ENCODE results near the gene XRCC5. TPM values are rescaled to one million over a fixed set of nuclear protein-coding genes. Genes with fewer than 3 reads are reported as not detected.

The XRCC5 gene
- total and polyA plus RNA-seq, 2 donors (not counting 3 experiments of a cell fraction or from before 2014, with no cell fraction given): 267 to 319 TPM

GRCh38 chr2:216171011-216171410 lies 61.9 kb downstream of the XRCC5 start:
- dilution Hi-C loops (cut with MboI; ENCODE audit: extremely low pct_ligation_motif_present, low sequenced_read_pairs) (no loop called here), intact Hi-C loops (cut with micrococcal nuclease) (no loop called here)
- Histone ChIP-seq H3K27ac (ENCODE audit: insufficient read depth, low read depth, low read length) (no peak overlapping the region), H2AFZ (ENCODE audit: low read depth, low read length) (no peak overlapping the region), H3K9ac (replicated peaks; ENCODE audit: extremely low read depth, insufficient read depth, low read length) (no peak overlapping the region), H3K9me3 (replicated peaks; ENCODE audit: control insufficient read depth, insufficient read depth, low read length) (no peaks in the 10 kb centered on the region), H3K4me1 (ENCODE audit: control insufficient read depth, extremely low read depth, insufficient read depth, low read length) (no peaks in the 10 kb centered on the region), H4K20me1 (replicated peaks; ENCODE audit: control insufficient read depth, extremely low read depth, insufficient read depth, low read length) (no peaks in the 10 kb centered on the region), H3K9me1 (replicated peaks; ENCODE audit: control insufficient read depth, extremely low read depth, insufficient read depth, low read length) (no peaks in the 10 kb centered on the region), H3K27me3 (ENCODE audit: control insufficient read depth in 2 of 2, insufficient read depth in 2 of 2, low read length in 2 of 2) (no peaks in the 10 kb centered on the region), H3K79me2 (ENCODE audit: control insufficient read depth, insufficient read depth, low read length) (peaks cover 42% of the 10 kb centered on the region), H3K4me3 (replicated peaks in 1 of 3; ENCODE audit: insufficient read depth in 1 of 3, low read depth in 1 of 3, low read length in 3 of 3) (no peak overlapping the region), H3K4me2 (ENCODE audit: insufficient read depth, low read length) (no peak overlapping the region), H3K36me3 (ENCODE audit: control insufficient read depth in 2 of 2, extremely low read depth in 1 of 2, insufficient read depth in 2 of 2, low read length in 2 of 2) (peaks cover 17 to 35% of the 10 kb centered on the region in 2 experiments)
- ChIA-PET POLR2A (no interaction called here), CTCF (no interaction called here)
- FAIRE-seq (peak; percentile 35), DNase-seq (ENCODE audit: low read depth, low spot score) (no peak)
- TF ChIP-seq MAX (IDR thresholded peaks at IDR 0.05; ENCODE audit: insufficient read depth, insufficient read length) (no peak), FOS (IDR thresholded peaks at IDR 0.05; ENCODE audit: borderline replicate concordance, insufficient read depth, low read length) (no peak), GATA2 (IDR thresholded peaks at IDR 0.05; ENCODE audit: insufficient read depth, insufficient read length, low read depth, low read length) (no peak), CTCF (IDR thresholded peaks at IDR 0.05; ENCODE audit: extremely low read depth in 1 of 2, insufficient read depth in 1 of 2, low read depth in 1 of 2, low read length in 2 of 2) (no peak), POLR2AphosphoS5 (IDR thresholded peaks at IDR 0.05; ENCODE audit: insufficient read depth, low read depth, low read length) (no peak), EZH2 (IDR thresholded peaks at IDR 0.05; ENCODE audit: borderline replicate concordance, low read depth, low read length, severe bottlenecking) (no peak), JUN (IDR thresholded peaks at IDR 0.05; ENCODE audit: borderline replicate concordance, insufficient read depth, insufficient read length, low read depth) (no peak), MYC (IDR thresholded peaks at IDR 0.05; ENCODE audit: low read depth, low read length) (no peak), POLR2A (IDR thresholded peaks at IDR 0.05; ENCODE audit: low read depth, low read length) (no peak)
- BruUV-seq (replicated peaks): no TSS peak

All from endothelial cell of umbilical vein (primary cell).